ENCODE results near the gene SHANK3. TPM values are rescaled to one million over a fixed set of nuclear protein-coding genes. Genes with fewer than 3 reads are reported as not detected.

The SHANK3 gene
- total RNA-seq, 4 donors from 2014 or later, result 8.6 to 101 (median 16.9) TPM

DNA sequence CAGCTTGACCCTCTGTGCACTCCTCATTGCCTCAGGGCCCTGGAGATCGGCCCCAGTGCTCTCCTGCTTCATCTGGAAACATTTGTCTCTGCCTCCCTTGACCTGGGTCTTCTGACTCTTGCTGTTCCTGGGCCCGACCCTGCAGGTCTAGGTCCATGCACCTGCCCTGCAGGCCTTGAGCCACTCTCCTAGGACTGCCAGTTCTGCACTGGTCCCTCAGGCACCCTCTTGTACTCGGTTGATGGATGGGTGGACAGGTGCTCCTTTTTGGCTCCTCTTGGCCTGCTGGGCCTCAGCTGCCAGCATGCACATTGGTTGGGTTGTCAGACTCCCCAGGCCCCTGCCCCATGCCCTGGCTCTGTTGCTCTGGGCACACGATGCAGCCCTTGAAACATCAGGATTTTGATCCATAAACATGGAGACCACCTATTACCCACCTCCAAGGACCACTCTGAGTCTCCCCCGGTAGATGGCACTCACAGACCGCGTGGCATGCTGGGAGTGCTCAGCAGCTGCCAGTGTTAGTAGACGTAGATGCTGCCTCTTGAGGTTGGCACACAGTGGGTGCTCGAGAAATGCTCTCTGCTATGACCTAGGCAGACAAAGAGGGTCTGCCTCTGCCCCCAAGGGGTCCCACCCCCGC lies 45.2 kb downstream of the SHANK3 start:
- TF ChIP-seq, protein P1, sequence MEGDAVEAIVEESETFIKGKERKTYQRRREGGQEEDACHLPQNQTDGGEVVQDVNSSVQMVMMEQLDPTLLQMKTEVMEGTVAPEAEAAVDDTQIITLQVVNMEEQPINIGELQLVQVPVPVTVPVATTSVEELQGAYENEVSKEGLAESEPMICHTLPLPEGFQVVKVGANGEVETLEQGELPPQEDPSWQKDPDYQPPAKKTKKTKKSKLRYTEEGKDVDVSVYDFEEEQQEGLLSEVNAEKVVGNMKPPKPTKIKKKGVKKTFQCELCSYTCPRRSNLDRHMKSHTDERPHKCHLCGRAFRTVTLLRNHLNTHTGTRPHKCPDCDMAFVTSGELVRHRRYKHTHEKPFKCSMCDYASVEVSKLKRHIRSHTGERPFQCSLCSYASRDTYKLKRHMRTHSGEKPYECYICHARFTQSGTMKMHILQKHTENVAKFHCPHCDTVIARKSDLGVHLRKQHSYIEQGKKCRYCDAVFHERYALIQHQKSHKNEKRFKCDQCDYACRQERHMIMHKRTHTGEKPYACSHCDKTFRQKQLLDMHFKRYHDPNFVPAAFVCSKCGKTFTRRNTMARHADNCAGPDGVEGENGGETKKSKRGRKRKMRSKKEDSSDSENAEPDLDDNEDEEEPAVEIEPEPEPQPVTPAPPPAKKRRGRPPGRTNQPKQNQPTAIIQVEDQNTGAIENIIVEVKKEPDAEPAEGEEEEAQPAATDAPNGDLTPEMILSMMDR (IDR thresholded peaks at IDR 0.05), result no peak
- no peak for TF ChIP-seq POLR2A (IDR thresholded peaks at IDR 0.05)
- no peak for DNase-seq
- intact Hi-C loops (cut with DNase I; ENCODE audit: low total_unique reads), result no loop called here
- Histone ChIP-seq H3K27ac (no peak overlapping the region), H3K4me1 (no peaks in the 10 kb centered on the region), H3K4me3 (no peak overlapping the region), H3K9me3 (no peaks in the 10 kb centered on the region), H3K27me3 (no peaks in the 10 kb centered on the region), H3K36me3 (no peaks in the 10 kb centered on the region)

DNA sequence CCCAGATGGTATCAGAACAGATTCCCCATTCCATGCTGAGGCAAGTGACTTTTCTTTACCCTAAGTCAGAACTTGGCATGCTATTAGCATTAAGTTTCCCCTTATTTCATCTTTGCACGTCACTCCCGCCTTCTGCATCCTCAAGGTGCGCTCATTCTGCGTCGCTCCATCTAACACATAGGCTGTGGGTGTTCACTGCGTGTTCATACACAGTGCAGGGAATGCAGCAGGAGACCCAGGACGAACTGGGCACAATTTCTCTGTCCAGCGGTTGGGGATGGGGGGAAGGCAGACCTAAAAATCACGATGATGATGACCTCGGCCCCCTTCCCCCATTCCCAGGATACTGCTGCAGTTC lies 45.7 kb downstream of the SHANK3 start:
- H3K9me3 ChIP-seq, result no peaks in the 10 kb centered on the region
- H3K27me3 ChIP-seq, result no peaks in the 10 kb centered on the region
- H3K36me3 ChIP-seq, result no peaks in the 10 kb centered on the region
- TF ChIP-seq, protein P1 (IDR thresholded peaks at IDR 0.05), result no peak
- TF ChIP-seq POLR2A (IDR thresholded peaks at IDR 0.05), result no peak
- DNase-seq, result no peak
- H3K4me1 ChIP-seq, result no peaks in the 10 kb centered on the region
- H3K4me3 ChIP-seq, result no peak overlapping the region
- no peak overlapping the region for H3K27ac ChIP-seq
- intact Hi-C loops (cut with DNase I; ENCODE audit: low total_unique reads), result no loop called here

DNA sequence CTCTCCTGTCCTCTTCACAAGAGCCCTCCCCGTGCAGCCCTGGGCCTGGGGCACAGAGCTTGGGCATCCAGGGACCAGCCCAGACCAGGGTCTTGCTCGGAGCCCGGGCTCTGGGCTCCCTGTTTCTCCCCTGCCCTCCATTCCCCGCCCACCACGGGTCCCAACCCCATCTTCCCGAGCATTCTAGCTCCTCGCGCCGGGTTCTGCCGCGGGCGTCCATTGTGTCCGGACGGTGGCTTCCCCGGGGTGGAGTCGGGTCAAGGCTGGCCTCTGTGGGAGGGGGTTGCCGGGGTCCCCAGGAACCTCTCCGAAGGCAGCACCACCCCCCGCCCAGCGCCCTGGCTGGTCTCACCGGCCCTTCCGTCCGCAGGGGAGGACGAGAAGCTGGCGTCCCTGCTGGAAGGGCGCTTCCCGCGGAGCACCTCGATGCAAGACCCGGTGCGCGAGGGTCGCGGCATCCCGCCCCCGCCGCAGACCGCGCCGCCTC lies 47.2 kb downstream of the SHANK3 start:
- Histone ChIP-seq H3K36me3 (no peaks in the 10 kb centered on the region), H3K4me1 (no peaks in the 10 kb centered on the region), H3K9me3 (no peaks in the 10 kb centered on the region), H3K27me3 (no peaks in the 10 kb centered on the region), H3K4me3 (no peak overlapping the region), H3K27ac (no peak overlapping the region)
- no peak for DNase-seq
- no peak for TF ChIP-seq POLR2A (IDR thresholded peaks at IDR 0.05)
- TF ChIP-seq, protein P1 (IDR thresholded peaks at IDR 0.05), result no peak
- intact Hi-C loops (cut with DNase I; ENCODE audit: low total_unique reads), result no loop called here

DNA sequence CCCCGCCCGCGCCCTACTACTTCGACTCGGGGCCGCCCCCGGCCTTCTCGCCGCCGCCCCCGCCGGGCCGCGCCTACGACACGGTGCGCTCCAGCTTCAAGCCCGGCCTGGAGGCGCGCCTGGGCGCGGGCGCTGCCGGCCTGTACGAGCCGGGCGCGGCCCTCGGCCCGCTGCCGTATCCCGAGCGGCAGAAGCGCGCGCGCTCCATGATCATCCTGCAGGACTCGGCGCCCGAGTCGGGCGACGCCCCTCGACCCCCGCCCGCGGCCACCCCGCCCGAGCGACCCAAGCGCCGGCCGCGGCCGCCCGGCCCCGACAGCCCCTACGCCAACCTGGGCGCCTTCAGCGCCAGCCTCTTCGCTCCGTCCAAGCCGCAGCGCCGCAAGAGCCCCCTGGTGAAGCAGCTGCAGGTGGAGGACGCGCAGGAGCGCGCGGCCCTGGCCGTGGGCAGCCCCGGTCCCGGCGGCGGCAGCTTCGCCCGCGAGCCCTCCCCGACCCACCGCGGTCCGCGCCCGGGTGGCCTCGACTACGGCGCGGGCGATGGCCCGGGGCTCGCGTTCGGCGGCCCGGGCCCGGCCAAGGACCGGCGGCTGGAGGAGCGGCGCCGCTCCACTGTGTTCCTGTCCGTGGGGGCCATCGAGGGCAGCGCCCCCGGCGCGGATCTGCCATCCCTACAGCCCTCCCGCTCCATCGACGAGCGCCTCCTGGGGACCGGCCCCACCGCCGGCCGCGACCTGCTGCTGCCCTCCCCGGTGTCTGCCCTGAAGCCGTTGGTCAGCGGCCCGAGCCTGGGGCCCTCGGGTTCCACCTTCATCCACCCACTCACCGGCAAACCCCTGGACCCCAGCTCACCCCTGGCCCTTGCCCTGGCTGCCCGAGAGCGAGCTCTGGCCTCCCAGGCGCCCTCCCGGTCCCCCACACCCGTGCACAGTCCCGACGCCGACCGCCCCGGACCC lies 48.0 kb downstream of the SHANK3 start:
- no peaks in the 10 kb centered on the region for H3K27me3 ChIP-seq

More for the DNA sequence above, 48.0 kb downstream of the SHANK3 start:
- TF ChIP-seq, protein P1 (IDR thresholded peaks at IDR 0.05), result no peak
- no peak for TF ChIP-seq POLR2A (IDR thresholded peaks at IDR 0.05)
- Histone ChIP-seq H3K4me1 (no peaks in the 10 kb centered on the region), H3K36me3 (no peaks in the 10 kb centered on the region), H3K4me3 (no peak overlapping the region), H3K27ac (no peak overlapping the region), H3K9me3 (no peaks in the 10 kb centered on the region)
- DNase-seq, result no peak
- intact Hi-C loops (cut with DNase I; ENCODE audit: low total_unique reads), result no loop called here
